Fibroblast of lung (primary cell): ENCODE measurements around the gene TIAM1. TPM values are rescaled to one million over a fixed set of nuclear protein-coding genes. Genes with fewer than 3 reads are reported as not detected.

Experiments
- DNase-seq, 2 donors: peaks; one replicate each; pipeline versions ENCODE4 v3.0.0 to v3.0.0-alpha.2; 2010; ENCODE audit warnings: low read depth in 2 of 2
- H2AFZ ChIP-seq: 2 replicates; pipeline ENCODE4 v1.5.1; 2012; ENCODE audit warnings: low read length, control low read depth, inconsistent platforms
- H3K27ac ChIP-seq: 2 replicates; pipeline ENCODE4 v1.5.1; 2011; ENCODE audit warnings: low read length, control low read depth; ENCODE audit not compliant: insufficient read depth
- H3K27me3 ChIP-seq: 2 replicates; pipeline ENCODE4 v1.5.1; 2011; ENCODE audit warnings: mild to moderate bottlenecking, low read length; ENCODE audit not compliant: control insufficient read depth, insufficient read depth
- H3K36me3 ChIP-seq: 2 replicates; pipeline ENCODE4 v1.5.1; 2011; ENCODE audit warnings: low read length; ENCODE audit not compliant: control insufficient read depth, insufficient read depth
- H3K4me1 ChIP-seq: 2 replicates; pipeline ENCODE4 v1.5.1; 2011; ENCODE audit warnings: low read length; ENCODE audit not compliant: control insufficient read depth, insufficient read depth; ENCODE audit errors: extremely low read depth
- H3K4me2 ChIP-seq: 2 replicates; pipeline ENCODE4 v1.5.1; 2011; ENCODE audit warnings: low read length, control low read depth; ENCODE audit not compliant: insufficient read depth; ENCODE audit errors: extremely low read depth
- H3K4me3 ChIP-seq, 4 experiments: fragments of 200-600 bp in 1 of 4; sonication (generic) in 1 of 4; replicated peaks in 1 of 4; 2 replicates each; pipeline ENCODE4 v1.5.1; 2011 to 2016; ENCODE audit warnings: low read length in 4 of 4, low read depth in 3 of 4, mild to moderate bottlenecking in 3 of 4, control low read depth in 2 of 4, inconsistent platforms in 1 of 4, mixed read lengths in 1 of 4; ENCODE audit not compliant: insufficient read depth in 1 of 4; ENCODE audit errors: control extremely low read depth in 1 of 4
- H3K79me2 ChIP-seq: 2 replicates; pipeline ENCODE4 v1.5.1; 2012; ENCODE audit warnings: mild to moderate bottlenecking, low read length, inconsistent platforms; ENCODE audit not compliant: control insufficient read depth, insufficient read depth
- H3K9ac ChIP-seq: 2 replicates; pipeline ENCODE4 v1.5.1; 2011; ENCODE audit warnings: mild to moderate bottlenecking, low read length, control low read depth; ENCODE audit not compliant: insufficient read depth
- H3K9me3 ChIP-seq: 2 replicates; pipeline ENCODE4 v1.5.1; 2012; ENCODE audit warnings: low read depth, low read length; ENCODE audit not compliant: control insufficient read depth, insufficient read depth
- H4K20me1 ChIP-seq: 2 replicates; pipeline ENCODE4 v1.5.1; 2011; ENCODE audit warnings: low read length; ENCODE audit not compliant: control insufficient read depth, insufficient read depth; ENCODE audit errors: extremely low read depth
- CTCF ChIP-seq, 2 donors: IDR thresholded peaks in 1 of 2; conservative IDR thresholded peaks in 1 of 2; 1 replicate in 1 of 2; 2 replicates in 1 of 2; pipeline ENCODE4 v1.5.1; 2011 to 2012; ENCODE audit warnings: low read length in 2 of 2, control low read depth in 1 of 2, inconsistent platforms in 1 of 2, low read depth in 1 of 2, mild to moderate bottlenecking in 1 of 2
- EZH2 ChIP-seq: IDR thresholded peaks from 2 replicates; pipeline ENCODE4 v1.5.1; 2012; ENCODE audit warnings: low read length, control low read depth, mild to moderate bottlenecking; ENCODE audit errors: missing control alignments
- polyA plus RNA-seq, 2 donors: library from polyadenylated mRNA; depleted of rRNA in 1 of 2; stranded (reverse) in 1 of 2; unstranded in 1 of 2; fragments of >200 nt; gene quantifications; 2 replicates each; pipeline ENCODE4 v1.2.1, GENCODE V29; 2011 to 2012; ENCODE audit warnings: missing spikeins in 1 of 2
- total RNA-seq: library from RNA; depleted of rRNA; stranded (reverse); fragments of >200 nt; gene quantifications from 2 replicates; pipeline ENCODE4 v1.2.1, GENCODE V29; 2014

TIAM1 gene
- total and polyA plus RNA-seq, 2 donors (not counting 1 experiment from before 2014, with no cell fraction given), result under 0.01 to 0.52 TPM

GRCh38 chr21:31252611-31253010, 91.5 kb downstream of the TIAM1 start:
- Histone ChIP-seq H3K4me2 (no peak overlapping the region), H3K9me3 (no peaks in the 10 kb centered on the region), H4K20me1 (no peaks in the 10 kb centered on the region), H3K27me3 (no peaks in the 10 kb centered on the region), H3K9ac (no peak overlapping the region), H3K27ac (no peak overlapping the region), H3K4me3 (no peak overlapping the region), H2AFZ (no peak overlapping the region), H3K4me1 (no peaks in the 10 kb centered on the region), H3K36me3 (no peaks in the 10 kb centered on the region), H3K79me2 (no peaks in the 10 kb centered on the region)
- no peak for DNase-seq
- TF ChIP-seq CTCF (conservative IDR thresholded peaks at IDR 0.05 in 1 of 2, IDR thresholded peaks at IDR 0.05 in 1 of 2; ENCODE audit: low read depth in 1 of 2, low read length in 2 of 2) (no peak), EZH2 (no peak)

GRCh38 chr21:31252091-31252490, 92.0 kb downstream of the TIAM1 start:
- H4K20me1 ChIP-seq, result no peaks in the 10 kb centered on the region
- H3K4me1 ChIP-seq, result no peaks in the 10 kb centered on the region
- no peaks in the 10 kb centered on the region for H3K79me2 ChIP-seq
- H3K27me3 ChIP-seq, result no peaks in the 10 kb centered on the region
- no peak overlapping the region for H2AFZ ChIP-seq
- no peak overlapping the region for H3K4me3 ChIP-seq
- no peak for DNase-seq
- no peaks in the 10 kb centered on the region for H3K9me3 ChIP-seq
- no peaks in the 10 kb centered on the region for H3K36me3 ChIP-seq
- no peak overlapping the region for H3K9ac ChIP-seq
- TF ChIP-seq EZH2, result no peak
- no peak for TF ChIP-seq CTCF (conservative IDR thresholded peaks at IDR 0.05 in 1 of 2, IDR thresholded peaks at IDR 0.05 in 1 of 2; ENCODE audit: low read depth in 1 of 2, low read length in 2 of 2)
- H3K27ac ChIP-seq, result no peak overlapping the region
- H3K4me2 ChIP-seq, result no peak overlapping the region

GRCh38 chr21:31251686-31252085, 92.4 kb downstream of the TIAM1 start:
- Histone ChIP-seq H3K27me3 (no peaks in the 10 kb centered on the region), H3K79me2 (no peaks in the 10 kb centered on the region), H4K20me1 (no peaks in the 10 kb centered on the region), H3K27ac (no peak overlapping the region), H3K36me3 (no peaks in the 10 kb centered on the region), H3K4me3 (no peak overlapping the region), H3K9ac (no peak overlapping the region), H3K4me2 (no peak overlapping the region), H3K9me3 (no peaks in the 10 kb centered on the region), H3K4me1 (no peaks in the 10 kb centered on the region), H2AFZ (no peak overlapping the region)
- no peak for DNase-seq
- no peak for TF ChIP-seq CTCF (conservative IDR thresholded peaks at IDR 0.05 in 1 of 2, IDR thresholded peaks at IDR 0.05 in 1 of 2; ENCODE audit: low read depth in 1 of 2, low read length in 2 of 2)
